HCT116 (cell line): ENCODE data around the gene YPEL3. TPM values are rescaled to one million over a fixed set of nuclear protein-coding genes. Genes with fewer than 3 reads are reported as not detected.

Experiments used
- ATAC-seq: fragments of 200-7000 bp; cut with Tn5 transposase; 2 replicates; pipeline ENCODE4 v1.9.1; 2020; ENCODE audit warnings: mild to moderate bottlenecking, moderate library complexity
- BruUV-seq: library from RNA; stranded (reverse); fragments of 400-500 nt; replicated peaks from 2 replicates; lab custom pipeline; 2021; lab: Mats Ljungman, UMichigan
- CTCF ChIA-PET: fragments of 300-600 bp; sonication (Branson Sonifier 250); formaldehyde crosslinking; loops from one replicate; lab custom pipeline; 2021; ENCODE audit warnings: antibody characterized with exemption; lab: Charles Lee
- POLR2A ChIA-PET: fragments of 300-600, 350-600 bp; sonication (Branson Sonifier 250); formaldehyde crosslinking; loops from one replicate; lab custom pipeline; 2021; ENCODE audit warnings: antibody characterized with exemption; lab: Charles Lee
- RAD21 ChIA-PET, 2 experiments: fragments of 300-600 bp; sonication (Branson Sonifier 250); formaldehyde crosslinking; loops; one replicate each; lab custom pipeline; 2023; ENCODE audit warnings: low total read pairs in 2 of 2; ENCODE audit not compliant: uncharacterized antibody in 2 of 2, unreplicated experiment in 2 of 2, low non-redundant PET in 1 of 2; lab: Charles Lee
- DNase-seq: peaks from one replicate; pipeline ENCODE4 v3.0.0-alpha.2; 2010; ENCODE audit warnings: low read depth, low spot score
- H2AFZ ChIP-seq: fragments of 200-600 bp; shearing (Covaris generic), sonication (generic); 2 replicates; pipeline ENCODE4 v1.6.1; 2017; ENCODE audit warnings: low read depth, mixed run types, mixed read lengths, antibody characterized with exemption, low read length; ENCODE audit not compliant: poor library complexity, severe bottlenecking
- H3K27ac ChIP-seq: 2 replicates; pipeline ENCODE4 v1.5.1; 2012; ENCODE audit warnings: low read depth, low read length
- H3K27me3 ChIP-seq: fragments of 200-600 bp; sonication (generic); 2 replicates; pipeline ENCODE4 v1.6.1; 2016; ENCODE audit warnings: mixed run types, low read length, mixed read lengths; ENCODE audit not compliant: insufficient read depth
- H3K36me3 ChIP-seq, 2 experiments: fragments of 200-500 bp in 1 of 2; fragments of 200-600 bp in 1 of 2; sonication (Bioruptor generic) in 1 of 2; sonication (generic) in 1 of 2; 2 replicates each; pipeline versions ENCODE4 v1.5.1 to v1.6.1; 2014 to 2016; ENCODE audit warnings: low read length in 2 of 2, inconsistent platforms in 1 of 2, mixed read lengths in 1 of 2, mixed run types in 1 of 2; ENCODE audit not compliant: insufficient read depth in 2 of 2, control insufficient read depth in 1 of 2
- H3K4me1 ChIP-seq, 2 experiments: fragments of 200-600 bp in 1 of 2; sonication (generic) in 1 of 2; 2 replicates each; pipeline versions ENCODE4 v1.5.1 to v1.6.1; 2012 to 2017; ENCODE audit warnings: low read length in 2 of 2, inconsistent platforms in 1 of 2, mild to moderate bottlenecking in 1 of 2, mixed read lengths in 1 of 2, mixed run types in 1 of 2, moderate library complexity in 1 of 2; ENCODE audit not compliant: insufficient read depth in 2 of 2, control insufficient read depth in 1 of 2
- H3K4me2 ChIP-seq: fragments of 200-600 bp; sonication (generic); 2 replicates; pipeline ENCODE4 v1.6.1; 2017; ENCODE audit warnings: mixed run types, low read length, mixed read lengths
- H3K4me3 ChIP-seq, 2 experiments: fragments of 200-600 bp in 1 of 2; sonication (generic) in 1 of 2; replicated peaks in 1 of 2; 2 replicates each; pipeline ENCODE4 v1.5.1; 2011 to 2016; ENCODE audit warnings: low read length in 2 of 2, control low read depth in 1 of 2, low read depth in 1 of 2, mild to moderate bottlenecking in 1 of 2, mixed read lengths in 1 of 2, mixed run types in 1 of 2
- H3K79me2 ChIP-seq: fragments of 200-600 bp; sonication (generic); 2 replicates; pipeline ENCODE4 v1.6.1; 2017; ENCODE audit warnings: mild to moderate bottlenecking, mixed run types, low read length, moderate library complexity, mixed read lengths; ENCODE audit not compliant: insufficient read depth
- H3K9ac ChIP-seq: fragments of 200-600 bp; sonication (generic); 2 replicates; pipeline ENCODE4 v1.6.1; 2016; ENCODE audit warnings: low read length, mixed read lengths
- H3K9me2 ChIP-seq: fragments of 200-600 bp; sonication (generic), shearing (Covaris generic); 2 replicates; pipeline ENCODE4 v1.6.1; 2017; ENCODE audit warnings: mixed run types, mild to moderate bottlenecking, moderate library complexity; ENCODE audit not compliant: insufficient read depth
- H3K9me3 ChIP-seq, 2 experiments: fragments of 200-500 bp in 1 of 2; fragments of 200-600 bp in 1 of 2; sonication (Bioruptor generic) in 1 of 2; sonication (generic) in 1 of 2; 2 replicates each; pipeline ENCODE4 v1.6.1; 2014 to 2017; ENCODE audit warnings: low read length in 2 of 2, mixed read lengths in 2 of 2, inconsistent platforms in 1 of 2, low read depth in 1 of 2, mild to moderate bottlenecking in 1 of 2, mixed run types in 1 of 2, moderate library complexity in 1 of 2; ENCODE audit not compliant: control insufficient read depth in 1 of 2, insufficient read depth in 1 of 2
- H4K20me1 ChIP-seq: fragments of 200-600 bp; sonication (generic), shearing (Covaris generic); 2 replicates; pipeline ENCODE4 v1.6.1; 2017; ENCODE audit warnings: mixed run types, mild to moderate bottlenecking, moderate library complexity; ENCODE audit not compliant: insufficient read depth
- CBX3 ChIP-seq: IDR thresholded peaks from 2 replicates; pipeline ENCODE4 v1.6.1; 2012; ENCODE audit warnings: low read depth
- CEBPB ChIP-seq: IDR thresholded peaks from 2 replicates; pipeline ENCODE4 v1.6.1; 2012; ENCODE audit warnings: low read depth
- EZH2 ChIP-seq: fragments of 200-600 bp; sonication (generic); IDR thresholded peaks from 2 replicates; pipeline ENCODE4 v1.6.1; 2017; ENCODE audit warnings: antibody characterized with exemption, mixed run types
- JUND ChIP-seq: IDR thresholded peaks from 2 replicates; pipeline ENCODE4 v1.6.1; 2012
- MAX ChIP-seq: IDR thresholded peaks from 2 replicates; pipeline ENCODE4 v1.6.1; 2012
- POLR2AphosphoS5 ChIP-seq: IDR thresholded peaks from 2 replicates; pipeline ENCODE4 v1.6.1; 2011; ENCODE audit warnings: mild to moderate bottlenecking, low read depth, low read length, moderate library complexity
- RAD21 ChIP-seq: IDR thresholded peaks from 2 replicates; pipeline ENCODE4 v1.6.1; 2012; ENCODE audit warnings: low read depth, mild to moderate bottlenecking
- REST ChIP-seq: IDR thresholded peaks from 2 replicates; pipeline ENCODE4 v1.6.1; 2012; ENCODE audit warnings: low read depth
- SRF ChIP-seq: IDR thresholded peaks from 2 replicates; pipeline ENCODE4 v1.6.1; 2012; ENCODE audit warnings: low read depth
- YY1 ChIP-seq: IDR thresholded peaks from 2 replicates; pipeline ENCODE4 v1.6.1; 2011; ENCODE audit warnings: low read length, low read depth, moderate library complexity, mild to moderate bottlenecking; ENCODE audit not compliant: insufficient replicate concordance; ENCODE audit errors: extremely low read depth
- ZNF274 ChIP-seq: fragments of 200-500 bp; sonication (Bioruptor generic); IDR thresholded peaks from 2 replicates; pipeline ENCODE4 v1.6.1; 2014; ENCODE audit warnings: mild to moderate bottlenecking, low read depth, low read length, inconsistent platforms
- intact Hi-C: fragments of 100-400 bp; cut with micrococcal nuclease; formaldehyde crosslinking; loops from 2 replicates; pipeline ENCODE4 v1.10.0; 2022
- total RNA-seq: library from RNA; stranded (reverse); gene quantifications from one replicate; pipeline ENCODE4 v1.2.1, GENCODE V29; 2021; ENCODE audit not compliant: unreplicated experiment
- TF ChIP-seq, protein P1 (sequence below): IDR thresholded peaks from 2 replicates; pipeline ENCODE4 v1.6.1; 2011; ENCODE audit warnings: mild to moderate bottlenecking, low read length, moderate library complexity; ENCODE audit not compliant: insufficient replicate concordance; ENCODE audit errors: extremely low read depth

The YPEL3 gene
- total RNA-seq, 1 experiment from 2014 or later: 10.9 TPM

DNA sequence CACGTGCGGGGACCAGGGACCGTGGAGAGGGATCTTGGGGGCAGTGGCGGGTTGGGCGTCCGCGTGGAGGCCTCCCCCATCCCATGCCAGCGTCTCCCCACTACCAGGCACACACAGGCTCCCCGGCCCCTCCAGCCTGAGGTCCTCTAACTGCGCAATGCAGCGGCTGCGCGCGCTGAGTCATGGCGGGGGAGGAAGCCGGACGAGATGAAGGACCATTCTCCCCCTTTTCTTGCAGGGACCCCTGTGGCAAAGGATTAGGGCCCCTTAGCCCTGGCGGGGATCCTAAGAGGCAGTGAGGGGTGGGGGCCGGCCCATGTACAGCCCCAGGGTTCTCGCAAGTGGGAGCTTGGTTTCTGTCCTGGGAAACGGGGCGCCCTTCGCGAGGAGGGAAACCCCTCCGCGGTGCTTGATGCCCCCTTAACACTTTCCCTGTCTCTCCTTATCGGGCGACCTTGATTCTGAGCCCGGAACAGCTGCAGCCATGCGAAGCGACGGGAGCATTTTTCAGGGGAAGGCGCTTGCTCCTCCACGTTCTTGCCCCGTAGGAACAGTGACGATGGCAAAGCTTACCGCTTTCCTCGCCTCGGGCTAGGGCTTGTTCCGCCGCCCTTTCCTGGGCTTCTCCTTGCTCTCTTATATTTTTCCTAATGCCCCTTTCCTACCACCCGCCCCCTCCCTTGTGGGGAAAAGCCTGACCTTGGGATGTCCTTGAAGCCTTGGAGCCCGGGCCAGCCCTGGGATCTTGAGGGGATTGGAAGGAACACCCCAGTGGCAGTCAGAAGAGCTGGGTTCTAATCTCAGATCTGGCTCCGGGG is 29.9 kb downstream of the YPEL3 start:
- H3K9me2 ChIP-seq: no peaks in the 10 kb centered on the region
- TF ChIP-seq, protein P1, sequence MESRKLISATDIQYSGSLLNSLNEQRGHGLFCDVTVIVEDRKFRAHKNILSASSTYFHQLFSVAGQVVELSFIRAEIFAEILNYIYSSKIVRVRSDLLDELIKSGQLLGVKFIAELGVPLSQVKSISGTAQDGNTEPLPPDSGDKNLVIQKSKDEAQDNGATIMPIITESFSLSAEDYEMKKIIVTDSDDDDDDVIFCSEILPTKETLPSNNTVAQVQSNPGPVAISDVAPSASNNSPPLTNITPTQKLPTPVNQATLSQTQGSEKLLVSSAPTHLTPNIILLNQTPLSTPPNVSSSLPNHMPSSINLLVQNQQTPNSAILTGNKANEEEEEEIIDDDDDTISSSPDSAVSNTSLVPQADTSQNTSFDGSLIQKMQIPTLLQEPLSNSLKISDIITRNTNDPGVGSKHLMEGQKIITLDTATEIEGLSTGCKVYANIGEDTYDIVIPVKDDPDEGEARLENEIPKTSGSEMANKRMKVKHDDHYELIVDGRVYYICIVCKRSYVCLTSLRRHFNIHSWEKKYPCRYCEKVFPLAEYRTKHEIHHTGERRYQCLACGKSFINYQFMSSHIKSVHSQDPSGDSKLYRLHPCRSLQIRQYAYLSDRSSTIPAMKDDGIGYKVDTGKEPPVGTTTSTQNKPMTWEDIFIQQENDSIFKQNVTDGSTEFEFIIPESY: no peak
- TF ChIP-seq RAD21 (no peak), MAX (no peak), JUND (no peak), EZH2 (no peak), ZNF274 (no peak), REST (no peak), SRF (no peak), CBX3 (no peak), CEBPB (no peak), POLR2AphosphoS5 (no peak; the same call in 1 of the 2 replicates), YY1 (no peak)
- peaks cover 19 to 43% of the 10 kb centered on the region in 2 experiments for H3K4me1 ChIP-seq
- H3K9me3 ChIP-seq: no peaks in the 10 kb centered on the region
- intact Hi-C loops: no loop called here
- ChIA-PET RAD21 (no interaction called here), POLR2A (interaction anchor here (1.2 to 2.7 kb wide), 5 partner anchors 8 to 24 kb away, joined by 4 to 13 read pairs (median 11); partner anchors contain the start of gene TBX6), CTCF (interaction anchor here (1.1 to 4.4 kb wide), 3 partner anchors 9 to 26 kb away, joined by 4 to 28 read pairs (median 10); partner anchors contain the start of genes PPP4C and TBX6)
- H4K20me1 ChIP-seq: peaks cover 8% of the 10 kb centered on the region; the same call in 1 of the 2 replicates
- peak; percentile 4 for ATAC-seq
- peak overlapping the region; percentile 95 for H3K4me2 ChIP-seq
- BruUV-seq: TSS peak; percentile 54
- peak overlapping the region; percentile 98 for H3K4me3 ChIP-seq
- no peaks in the 10 kb centered on the region for H3K27me3 ChIP-seq
- H3K36me3 ChIP-seq: peaks cover 28 to 50% of the 10 kb centered on the region in 2 experiments
- H2AFZ ChIP-seq: no peak overlapping the region
- H3K9ac ChIP-seq: peak overlapping the region; percentile 99
- DNase-seq: no peak
- peaks cover 61% of the 10 kb centered on the region for H3K79me2 ChIP-seq
- peak overlapping the region; percentile 100 for H3K27ac ChIP-seq
